Liver (tissue), 3 donors: ENCODE measurements around the gene MYRF.

Experiments
- RAD21 ChIP-seq, 2 donors: IDR thresholded peaks; 2 replicates each; pipeline ENCODE4 v1.6.1; 2016; ENCODE audit warnings: antibody characterized with exemption in 2 of 2, mild to moderate bottlenecking in 2 of 2
- RXRA ChIP-seq, 2 donors: IDR thresholded peaks; 2 replicates each; pipeline ENCODE4 v1.6.1; 2017 to 2018; ENCODE audit warnings: antibody characterized with exemption in 2 of 2, mild to moderate bottlenecking in 1 of 2
- TAF1 ChIP-seq: conservative IDR thresholded peaks from 2 replicates; pipeline ENCODE4 v1.6.1; 2016; ENCODE audit warnings: antibody characterized with exemption, mild to moderate bottlenecking
- YY1 ChIP-seq: IDR thresholded peaks from 2 replicates; pipeline ENCODE4 v1.6.1; 2016; ENCODE audit warnings: antibody characterized with exemption, mild to moderate bottlenecking
- TF ChIP-seq, protein P1 (sequence below): fragments of 150-350 bp; IDR thresholded peaks from 2 replicates; pipeline ENCODE4 v1.5.1; 2017; ENCODE audit warnings: improper control_type of control experiment, low read depth, low read length; ENCODE audit not compliant: missing input control
- TF ChIP-seq, protein P2 (sequence below): IDR thresholded peaks from 2 replicates; pipeline ENCODE4 v1.6.1; 2016; ENCODE audit warnings: antibody characterized with exemption, mild to moderate bottlenecking
- TF ChIP-seq, protein P3 (sequence below): IDR thresholded peaks from 2 replicates; pipeline ENCODE4 v1.6.1; 2016; ENCODE audit warnings: antibody characterized with exemption
- TF ChIP-seq, protein P4 (sequence below): IDR thresholded peaks from 2 replicates; pipeline ENCODE4 v1.6.1; 2016; ENCODE audit warnings: antibody characterized with exemption
- donor health status: healthy.
- donor health status: healthy.

DNA sequence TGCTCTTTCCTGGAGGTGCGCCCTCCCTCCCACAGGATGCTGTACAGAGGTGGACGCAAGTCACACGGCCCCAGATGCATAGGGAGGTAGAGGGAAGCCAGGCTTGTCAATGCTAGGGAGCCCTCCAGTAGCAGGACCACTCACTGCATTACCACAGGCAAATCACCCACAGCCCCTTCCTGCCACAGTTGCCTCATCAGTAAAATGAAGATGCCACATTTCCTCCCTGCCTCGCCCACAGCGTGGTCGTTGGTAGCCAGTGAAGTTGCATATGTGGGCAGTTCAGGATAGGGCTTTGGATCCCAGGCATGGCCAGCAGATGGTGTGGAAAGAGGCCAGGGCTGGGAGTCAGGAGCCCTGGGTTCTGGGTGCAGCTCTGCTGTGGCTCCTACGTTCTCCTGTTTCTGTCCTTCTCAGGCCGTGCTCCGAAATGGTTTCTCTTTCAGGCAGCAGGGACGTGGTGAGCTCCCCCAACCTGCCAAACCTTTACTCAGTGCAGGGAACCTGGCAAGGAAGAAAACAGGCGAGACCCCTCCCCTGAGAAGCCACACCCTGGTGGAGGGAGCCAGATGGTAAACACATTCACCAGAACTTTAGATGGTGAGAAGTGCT, 49.6 kb upstream of the MYRF start:
- TF ChIP-seq, protein P1, sequence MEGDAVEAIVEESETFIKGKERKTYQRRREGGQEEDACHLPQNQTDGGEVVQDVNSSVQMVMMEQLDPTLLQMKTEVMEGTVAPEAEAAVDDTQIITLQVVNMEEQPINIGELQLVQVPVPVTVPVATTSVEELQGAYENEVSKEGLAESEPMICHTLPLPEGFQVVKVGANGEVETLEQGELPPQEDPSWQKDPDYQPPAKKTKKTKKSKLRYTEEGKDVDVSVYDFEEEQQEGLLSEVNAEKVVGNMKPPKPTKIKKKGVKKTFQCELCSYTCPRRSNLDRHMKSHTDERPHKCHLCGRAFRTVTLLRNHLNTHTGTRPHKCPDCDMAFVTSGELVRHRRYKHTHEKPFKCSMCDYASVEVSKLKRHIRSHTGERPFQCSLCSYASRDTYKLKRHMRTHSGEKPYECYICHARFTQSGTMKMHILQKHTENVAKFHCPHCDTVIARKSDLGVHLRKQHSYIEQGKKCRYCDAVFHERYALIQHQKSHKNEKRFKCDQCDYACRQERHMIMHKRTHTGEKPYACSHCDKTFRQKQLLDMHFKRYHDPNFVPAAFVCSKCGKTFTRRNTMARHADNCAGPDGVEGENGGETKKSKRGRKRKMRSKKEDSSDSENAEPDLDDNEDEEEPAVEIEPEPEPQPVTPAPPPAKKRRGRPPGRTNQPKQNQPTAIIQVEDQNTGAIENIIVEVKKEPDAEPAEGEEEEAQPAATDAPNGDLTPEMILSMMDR: no peak
- TF ChIP-seq, protein P2, sequence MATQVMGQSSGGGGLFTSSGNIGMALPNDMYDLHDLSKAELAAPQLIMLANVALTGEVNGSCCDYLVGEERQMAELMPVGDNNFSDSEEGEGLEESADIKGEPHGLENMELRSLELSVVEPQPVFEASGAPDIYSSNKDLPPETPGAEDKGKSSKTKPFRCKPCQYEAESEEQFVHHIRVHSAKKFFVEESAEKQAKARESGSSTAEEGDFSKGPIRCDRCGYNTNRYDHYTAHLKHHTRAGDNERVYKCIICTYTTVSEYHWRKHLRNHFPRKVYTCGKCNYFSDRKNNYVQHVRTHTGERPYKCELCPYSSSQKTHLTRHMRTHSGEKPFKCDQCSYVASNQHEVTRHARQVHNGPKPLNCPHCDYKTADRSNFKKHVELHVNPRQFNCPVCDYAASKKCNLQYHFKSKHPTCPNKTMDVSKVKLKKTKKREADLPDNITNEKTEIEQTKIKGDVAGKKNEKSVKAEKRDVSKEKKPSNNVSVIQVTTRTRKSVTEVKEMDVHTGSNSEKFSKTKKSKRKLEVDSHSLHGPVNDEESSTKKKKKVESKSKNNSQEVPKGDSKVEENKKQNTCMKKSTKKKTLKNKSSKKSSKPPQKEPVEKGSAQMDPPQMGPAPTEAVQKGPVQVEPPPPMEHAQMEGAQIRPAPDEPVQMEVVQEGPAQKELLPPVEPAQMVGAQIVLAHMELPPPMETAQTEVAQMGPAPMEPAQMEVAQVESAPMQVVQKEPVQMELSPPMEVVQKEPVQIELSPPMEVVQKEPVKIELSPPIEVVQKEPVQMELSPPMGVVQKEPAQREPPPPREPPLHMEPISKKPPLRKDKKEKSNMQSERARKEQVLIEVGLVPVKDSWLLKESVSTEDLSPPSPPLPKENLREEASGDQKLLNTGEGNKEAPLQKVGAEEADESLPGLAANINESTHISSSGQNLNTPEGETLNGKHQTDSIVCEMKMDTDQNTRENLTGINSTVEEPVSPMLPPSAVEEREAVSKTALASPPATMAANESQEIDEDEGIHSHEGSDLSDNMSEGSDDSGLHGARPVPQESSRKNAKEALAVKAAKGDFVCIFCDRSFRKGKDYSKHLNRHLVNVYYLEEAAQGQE: no peak
- TF ChIP-seq RXRA (IDR thresholded peaks at IDR 0.05) (no peak), YY1 (no peak), TAF1 (no peak), RAD21 (IDR thresholded peaks at IDR 0.05) (no peak)
- TF ChIP-seq, protein P3, sequence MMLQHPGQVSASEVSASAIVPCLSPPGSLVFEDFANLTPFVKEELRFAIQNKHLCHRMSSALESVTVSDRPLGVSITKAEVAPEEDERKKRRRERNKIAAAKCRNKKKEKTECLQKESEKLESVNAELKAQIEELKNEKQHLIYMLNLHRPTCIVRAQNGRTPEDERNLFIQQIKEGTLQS: no peak
- TF ChIP-seq, protein P4, sequence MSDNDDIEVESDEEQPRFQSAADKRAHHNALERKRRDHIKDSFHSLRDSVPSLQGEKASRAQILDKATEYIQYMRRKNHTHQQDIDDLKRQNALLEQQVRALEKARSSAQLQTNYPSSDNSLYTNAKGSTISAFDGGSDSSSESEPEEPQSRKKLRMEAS: no peak
